ENCODE results near the gene CNIH1.

DNA sequence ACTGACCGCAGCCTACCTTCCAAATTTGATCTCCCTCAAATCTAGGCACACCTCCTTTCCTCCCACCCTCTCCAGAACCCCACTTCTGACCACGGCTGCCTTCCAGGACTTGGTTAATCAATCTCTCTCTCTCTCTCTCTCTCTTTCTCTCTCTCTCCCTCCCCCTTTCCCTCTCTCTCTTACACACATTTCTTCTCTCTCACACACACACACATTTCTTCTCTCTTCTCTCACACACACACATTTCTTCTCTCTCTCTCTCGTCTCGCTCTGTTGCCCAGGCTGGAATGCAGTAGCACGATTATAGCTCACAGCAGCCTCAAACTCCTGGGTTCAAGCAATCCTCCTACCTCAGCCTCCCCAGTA lies 48.1 kb upstream of the CNIH1 start:
- TF ChIP-seq, protein P1, sequence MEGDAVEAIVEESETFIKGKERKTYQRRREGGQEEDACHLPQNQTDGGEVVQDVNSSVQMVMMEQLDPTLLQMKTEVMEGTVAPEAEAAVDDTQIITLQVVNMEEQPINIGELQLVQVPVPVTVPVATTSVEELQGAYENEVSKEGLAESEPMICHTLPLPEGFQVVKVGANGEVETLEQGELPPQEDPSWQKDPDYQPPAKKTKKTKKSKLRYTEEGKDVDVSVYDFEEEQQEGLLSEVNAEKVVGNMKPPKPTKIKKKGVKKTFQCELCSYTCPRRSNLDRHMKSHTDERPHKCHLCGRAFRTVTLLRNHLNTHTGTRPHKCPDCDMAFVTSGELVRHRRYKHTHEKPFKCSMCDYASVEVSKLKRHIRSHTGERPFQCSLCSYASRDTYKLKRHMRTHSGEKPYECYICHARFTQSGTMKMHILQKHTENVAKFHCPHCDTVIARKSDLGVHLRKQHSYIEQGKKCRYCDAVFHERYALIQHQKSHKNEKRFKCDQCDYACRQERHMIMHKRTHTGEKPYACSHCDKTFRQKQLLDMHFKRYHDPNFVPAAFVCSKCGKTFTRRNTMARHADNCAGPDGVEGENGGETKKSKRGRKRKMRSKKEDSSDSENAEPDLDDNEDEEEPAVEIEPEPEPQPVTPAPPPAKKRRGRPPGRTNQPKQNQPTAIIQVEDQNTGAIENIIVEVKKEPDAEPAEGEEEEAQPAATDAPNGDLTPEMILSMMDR (conservative IDR thresholded peaks at IDR 0.05): 0 out of 2 replicates have a peak, but pooled peaks have one; percentile 38
- TF ChIP-seq EZH2 (IDR thresholded peaks at IDR 0.05; ENCODE audit: low read depth): no peak
